ENCODE measurements around the gene MTAP.

DNA sequence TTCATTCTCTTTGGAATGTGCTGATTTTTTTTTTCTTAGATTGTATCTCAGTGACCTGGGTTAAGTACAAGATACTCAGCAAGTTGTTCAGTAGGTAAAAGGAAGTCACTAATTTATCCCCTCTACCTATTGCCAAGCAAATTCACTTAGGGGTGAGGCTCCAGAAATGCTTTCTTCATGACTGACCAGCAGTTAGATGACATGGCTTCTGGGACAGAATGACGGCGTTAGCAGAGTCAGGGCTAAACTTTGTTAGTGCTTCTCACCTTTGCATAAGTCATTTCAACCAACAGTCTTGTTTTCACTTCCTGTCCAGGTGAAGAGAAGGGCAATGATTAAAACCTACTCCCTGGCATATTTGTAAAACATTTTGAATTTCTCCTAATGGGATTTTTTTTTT lies 20.2 kb upstream of the MTAP start:
- no peak for TF ChIP-seq CTCF (IDR thresholded peaks at IDR 0.05)
- no peak for TF ChIP-seq POLR2A (IDR thresholded peaks at IDR 0.05)
